Astrocyte of the spinal cord (primary cell): ENCODE results near the gene PCDH15.

Experiments used
- DNase-seq: peaks from one replicate; pipeline ENCODE4 v3.0.0; 2011; ENCODE audit warnings: low read depth, low spot score
- H3K4me3 ChIP-seq: 2 replicates; pipeline ENCODE4 v1.5.1; 2011; ENCODE audit warnings: low read depth, mild to moderate bottlenecking, low read length, moderate library complexity
- in situ Hi-C: cut with HindIII; loops from 2 replicates; pipeline ENCODE4 v1.10.0; 2017; ENCODE audit warnings: low sequenced_read_pairs
- TF ChIP-seq, protein P1 (sequence below): IDR thresholded peaks from 2 replicates; pipeline ENCODE4 v1.5.1; 2012; ENCODE audit warnings: low read depth, mild to moderate bottlenecking, low read length, inconsistent platforms

PCDH15 gene

DNA sequence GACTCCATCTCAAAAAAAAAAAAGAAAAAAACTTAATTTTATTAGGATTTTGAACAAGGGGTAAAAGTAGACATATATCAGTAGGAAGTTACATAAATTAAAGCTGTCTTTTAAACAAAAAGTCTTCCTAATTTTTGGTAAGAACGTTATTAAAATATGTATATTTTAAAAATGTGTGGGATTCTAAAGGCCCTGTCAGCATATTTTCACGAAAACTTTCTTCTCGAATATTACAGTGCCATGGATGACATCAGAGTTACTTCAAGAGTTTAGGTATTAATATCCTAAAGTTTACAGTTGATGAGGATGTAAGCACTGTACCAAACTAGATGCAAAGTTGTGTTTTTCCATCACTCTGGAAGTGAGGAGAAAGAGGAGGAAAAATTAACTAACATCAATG, 820.8 kb downstream of the PCDH15 start:
- DNase-seq, result no peak
- H3K4me3 ChIP-seq, result no peak overlapping the region
- TF ChIP-seq, protein P1, sequence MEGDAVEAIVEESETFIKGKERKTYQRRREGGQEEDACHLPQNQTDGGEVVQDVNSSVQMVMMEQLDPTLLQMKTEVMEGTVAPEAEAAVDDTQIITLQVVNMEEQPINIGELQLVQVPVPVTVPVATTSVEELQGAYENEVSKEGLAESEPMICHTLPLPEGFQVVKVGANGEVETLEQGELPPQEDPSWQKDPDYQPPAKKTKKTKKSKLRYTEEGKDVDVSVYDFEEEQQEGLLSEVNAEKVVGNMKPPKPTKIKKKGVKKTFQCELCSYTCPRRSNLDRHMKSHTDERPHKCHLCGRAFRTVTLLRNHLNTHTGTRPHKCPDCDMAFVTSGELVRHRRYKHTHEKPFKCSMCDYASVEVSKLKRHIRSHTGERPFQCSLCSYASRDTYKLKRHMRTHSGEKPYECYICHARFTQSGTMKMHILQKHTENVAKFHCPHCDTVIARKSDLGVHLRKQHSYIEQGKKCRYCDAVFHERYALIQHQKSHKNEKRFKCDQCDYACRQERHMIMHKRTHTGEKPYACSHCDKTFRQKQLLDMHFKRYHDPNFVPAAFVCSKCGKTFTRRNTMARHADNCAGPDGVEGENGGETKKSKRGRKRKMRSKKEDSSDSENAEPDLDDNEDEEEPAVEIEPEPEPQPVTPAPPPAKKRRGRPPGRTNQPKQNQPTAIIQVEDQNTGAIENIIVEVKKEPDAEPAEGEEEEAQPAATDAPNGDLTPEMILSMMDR, result no peak
- in situ Hi-C loops, result no loop called here

GRCh38 chr10:53978301-53978700, 822.7 kb downstream of the PCDH15 start:
- TF ChIP-seq, protein P1, result no peak
- in situ Hi-C loops, result no loop called here
- DNase-seq, result no peak
- H3K4me3 ChIP-seq, result no peak overlapping the region

GRCh38 chr10:53977267-53977666, 823.8 kb downstream of the PCDH15 start:
- in situ Hi-C loops, result no loop called here
- TF ChIP-seq, protein P1, result no peak
- DNase-seq, result no peak
- no peak overlapping the region for H3K4me3 ChIP-seq

DNA sequence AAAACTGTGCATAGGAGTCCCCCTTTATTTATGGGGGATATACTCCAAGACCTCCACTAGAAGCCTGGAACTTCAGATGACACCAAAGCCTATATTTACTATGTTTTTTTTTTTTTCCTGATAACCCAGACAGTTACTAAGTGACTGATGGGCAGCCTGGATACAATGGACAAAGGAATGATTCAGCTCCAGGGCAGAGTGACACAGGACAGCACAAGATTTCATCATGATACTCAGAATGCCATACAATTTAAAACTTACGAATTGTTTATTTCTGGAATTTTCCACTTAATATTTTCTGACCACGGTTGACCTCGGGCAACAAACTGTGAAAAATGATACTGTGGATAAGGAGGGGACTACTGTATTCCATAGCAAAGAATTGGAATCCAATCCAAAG, 843.6 kb downstream of the PCDH15 start:
- no peak overlapping the region for H3K4me3 ChIP-seq
- DNase-seq, result no peak
- in situ Hi-C loops, result no loop called here
- TF ChIP-seq, protein P1, result no peak

DNA sequence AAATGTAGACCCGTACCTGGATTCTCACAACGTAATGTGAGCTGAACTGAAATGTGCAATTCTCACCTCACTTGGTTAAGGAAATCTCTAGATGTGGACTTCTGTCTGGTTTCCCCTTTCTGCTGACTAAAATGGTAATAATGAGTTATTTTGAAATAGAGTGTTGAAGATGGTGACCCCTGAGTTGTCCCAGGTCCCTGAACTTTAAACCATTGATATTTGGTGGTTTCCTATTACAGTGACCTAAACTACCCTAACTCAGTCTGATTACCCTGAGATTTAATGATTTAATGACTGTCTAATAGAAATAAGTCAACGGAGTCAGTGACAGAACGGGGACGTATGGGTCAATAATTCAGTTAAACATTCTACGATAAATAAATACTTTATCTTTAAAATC, 845.9 kb downstream of the PCDH15 start:
- no peak for DNase-seq
- TF ChIP-seq, protein P1, result no peak
- in situ Hi-C loops, result no loop called here
- no peak overlapping the region for H3K4me3 ChIP-seq

GRCh38 chr10:53952698-53953630, 848.1 kb downstream of the PCDH15 start:
- TF ChIP-seq, protein P1, result no peak
- DNase-seq, result no peak
- no peak overlapping the region for H3K4me3 ChIP-seq
- in situ Hi-C loops, result no loop called here
